DND-41 (cell line): Measurements from ENCODE around the gene COL4A2.

Source experiments
- ATAC-seq: fragments of 200-7000 bp; cut with Tn5 transposase; 3 replicates; pipeline ENCODE4 v1.9.1; 2021; ENCODE audit warnings: low read depth; ENCODE audit not compliant: insufficient read depth
- DNase-seq: peaks from one replicate; pipeline ENCODE4 v3.0.0-alpha.2; 2020
- H2AFZ ChIP-seq: 2 replicates; pipeline ENCODE4 v1.6.0; 2012; ENCODE audit warnings: low read depth, low read length
- H3K27ac ChIP-seq: 2 replicates; pipeline ENCODE4 v1.5.1; 2012; ENCODE audit warnings: low read length, inconsistent platforms
- H3K27me3 ChIP-seq: fragments of 200-600 bp; sonication (generic); 2 replicates; pipeline ENCODE4 v1.6.0; 2012; ENCODE audit warnings: low read length, mild to moderate bottlenecking, inconsistent platforms; ENCODE audit not compliant: insufficient read depth, poor library complexity
- H3K36me3 ChIP-seq: 2 replicates; pipeline ENCODE4 v1.5.1; 2012; ENCODE audit warnings: low read length, inconsistent platforms; ENCODE audit not compliant: insufficient read depth
- H3K4me1 ChIP-seq: 2 replicates; pipeline ENCODE4 v1.5.1; 2012; ENCODE audit warnings: mild to moderate bottlenecking, low read length; ENCODE audit not compliant: insufficient read depth
- H3K4me2 ChIP-seq: 2 replicates; pipeline ENCODE4 v1.6.0; 2012; ENCODE audit warnings: mild to moderate bottlenecking, moderate library complexity, low read length, inconsistent platforms; ENCODE audit not compliant: insufficient read depth
- H3K4me3 ChIP-seq, 2 experiments: fragments of 200-600 bp in 1 of 2; shearing (Covaris generic) in 1 of 2; 2 replicates each; pipeline ENCODE4 v1.5.1; 2012 to 2016; ENCODE audit warnings: inconsistent platforms in 2 of 2, low read length in 2 of 2, mild to moderate bottlenecking in 2 of 2, low read depth in 1 of 2, moderate library complexity in 1 of 2
- H3K79me2 ChIP-seq: 2 replicates; pipeline ENCODE4 v1.6.0; 2012; ENCODE audit warnings: low read length, inconsistent platforms; ENCODE audit not compliant: insufficient read depth
- H3K9ac ChIP-seq: 2 replicates; pipeline ENCODE4 v1.6.0; 2012; ENCODE audit warnings: low read depth, mild to moderate bottlenecking, inconsistent platforms, low read length, moderate library complexity
- H3K9me3 ChIP-seq: 2 replicates; pipeline ENCODE4 v1.5.1; 2012; ENCODE audit warnings: low read length, moderate library complexity, mild to moderate bottlenecking, inconsistent platforms; ENCODE audit not compliant: insufficient read depth, severe bottlenecking
- H4K20me1 ChIP-seq: 2 replicates; pipeline ENCODE4 v1.6.0; 2012; ENCODE audit warnings: low read length; ENCODE audit not compliant: insufficient read depth
- EZH2 ChIP-seq: IDR thresholded peaks from 3 replicates; pipeline ENCODE4 v1.6.1; 2012; ENCODE audit warnings: borderline replicate concordance, low read depth, mild to moderate bottlenecking, moderate library complexity, low read length, inconsistent platforms; ENCODE audit not compliant: severe bottlenecking
- TF ChIP-seq, protein P1 (sequence below): IDR thresholded peaks from 2 replicates; pipeline ENCODE4 v1.5.1; 2012; ENCODE audit warnings: borderline replicate concordance, low read length, moderate library complexity, mild to moderate bottlenecking; ENCODE audit not compliant: poor library complexity, severe bottlenecking; ENCODE audit errors: extremely low read depth

COL4A2 gene

DNA sequence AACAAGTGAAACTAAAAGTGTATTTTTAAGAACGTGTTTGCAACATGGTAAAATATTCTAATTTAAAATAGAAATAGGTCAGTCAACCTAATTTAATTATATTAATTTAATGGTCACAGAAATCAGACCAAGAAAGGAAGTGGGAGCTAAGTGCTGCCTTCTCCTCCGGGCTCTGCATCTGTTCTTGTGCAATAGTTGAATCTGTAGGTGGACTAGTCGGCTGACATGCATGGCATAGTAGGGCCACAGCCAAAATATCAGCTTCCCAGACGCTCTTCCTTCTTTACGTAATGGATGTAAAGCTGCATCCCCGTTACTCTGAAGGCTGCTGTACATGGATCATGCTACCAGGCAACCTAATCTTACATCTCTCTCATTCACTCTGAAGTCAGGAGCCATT is 47.4 kb upstream of the COL4A2 start:
- Histone ChIP-seq H3K4me1 (no peaks in the 10 kb centered on the region), H3K9ac (no peak overlapping the region), H4K20me1 (peaks cover 5% of the 10 kb centered on the region; the same call in 1 of the 2 replicates), H3K27me3 (peaks cover 24% of the 10 kb centered on the region), H3K27ac (no peak overlapping the region), H3K4me3 (no peak overlapping the region), H3K4me2 (no peak overlapping the region), H2AFZ (no peak overlapping the region), H3K9me3 (no peaks in the 10 kb centered on the region), H3K79me2 (no peaks in the 10 kb centered on the region), H3K36me3 (no peaks in the 10 kb centered on the region)
- ATAC-seq (no peak), DNase-seq (no peak)
- TF ChIP-seq, protein P1, sequence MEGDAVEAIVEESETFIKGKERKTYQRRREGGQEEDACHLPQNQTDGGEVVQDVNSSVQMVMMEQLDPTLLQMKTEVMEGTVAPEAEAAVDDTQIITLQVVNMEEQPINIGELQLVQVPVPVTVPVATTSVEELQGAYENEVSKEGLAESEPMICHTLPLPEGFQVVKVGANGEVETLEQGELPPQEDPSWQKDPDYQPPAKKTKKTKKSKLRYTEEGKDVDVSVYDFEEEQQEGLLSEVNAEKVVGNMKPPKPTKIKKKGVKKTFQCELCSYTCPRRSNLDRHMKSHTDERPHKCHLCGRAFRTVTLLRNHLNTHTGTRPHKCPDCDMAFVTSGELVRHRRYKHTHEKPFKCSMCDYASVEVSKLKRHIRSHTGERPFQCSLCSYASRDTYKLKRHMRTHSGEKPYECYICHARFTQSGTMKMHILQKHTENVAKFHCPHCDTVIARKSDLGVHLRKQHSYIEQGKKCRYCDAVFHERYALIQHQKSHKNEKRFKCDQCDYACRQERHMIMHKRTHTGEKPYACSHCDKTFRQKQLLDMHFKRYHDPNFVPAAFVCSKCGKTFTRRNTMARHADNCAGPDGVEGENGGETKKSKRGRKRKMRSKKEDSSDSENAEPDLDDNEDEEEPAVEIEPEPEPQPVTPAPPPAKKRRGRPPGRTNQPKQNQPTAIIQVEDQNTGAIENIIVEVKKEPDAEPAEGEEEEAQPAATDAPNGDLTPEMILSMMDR = no peak
- no peak for TF ChIP-seq EZH2

DNA sequence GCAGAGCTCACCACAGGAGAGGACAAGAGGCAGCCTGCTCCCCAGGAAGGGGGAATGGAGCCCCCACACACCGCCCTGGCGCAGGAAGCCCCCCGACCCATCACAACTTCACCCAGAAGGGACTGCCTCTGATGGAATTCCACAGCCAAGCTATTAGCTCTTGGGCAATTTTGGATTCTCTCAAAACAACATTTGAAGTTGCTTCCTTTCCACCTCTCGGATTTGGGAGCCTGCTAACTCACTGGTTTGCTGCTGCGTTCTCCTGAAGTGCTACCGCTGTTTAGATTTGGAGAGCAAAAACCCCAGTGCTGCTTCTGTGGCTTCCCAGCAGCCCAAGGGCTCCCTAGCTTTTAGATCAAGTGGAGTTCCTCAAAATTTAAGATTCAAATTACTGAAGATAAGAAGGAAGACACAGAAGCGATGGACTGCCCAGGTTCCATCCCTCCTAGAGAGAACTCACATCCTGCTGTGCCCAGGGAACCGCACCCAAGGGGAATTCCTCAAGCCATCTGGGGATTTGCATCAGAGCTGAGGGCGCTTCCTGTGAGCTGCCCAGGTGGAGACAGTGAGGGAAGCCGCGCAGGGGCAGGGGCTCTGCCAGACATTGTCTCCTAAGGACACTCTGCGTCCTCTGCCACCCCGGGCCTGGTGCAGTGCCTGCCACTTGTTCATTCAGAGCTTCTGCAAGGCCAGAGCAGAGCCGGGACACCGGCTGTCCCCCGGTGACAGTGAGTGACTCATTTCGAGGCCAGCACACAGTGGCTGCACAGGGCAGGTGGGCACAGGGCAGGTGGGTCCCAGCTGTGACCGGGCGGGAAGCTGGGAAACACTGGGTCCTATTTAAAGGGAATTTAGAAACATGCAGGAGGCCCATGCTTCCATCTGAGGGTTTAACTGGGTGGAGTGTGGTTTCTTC is 45.7 kb upstream of the COL4A2 start:
- Histone ChIP-seq H3K79me2 (no peaks in the 10 kb centered on the region), H3K4me1 (no peaks in the 10 kb centered on the region), H3K27ac (no peak overlapping the region)

DNA sequence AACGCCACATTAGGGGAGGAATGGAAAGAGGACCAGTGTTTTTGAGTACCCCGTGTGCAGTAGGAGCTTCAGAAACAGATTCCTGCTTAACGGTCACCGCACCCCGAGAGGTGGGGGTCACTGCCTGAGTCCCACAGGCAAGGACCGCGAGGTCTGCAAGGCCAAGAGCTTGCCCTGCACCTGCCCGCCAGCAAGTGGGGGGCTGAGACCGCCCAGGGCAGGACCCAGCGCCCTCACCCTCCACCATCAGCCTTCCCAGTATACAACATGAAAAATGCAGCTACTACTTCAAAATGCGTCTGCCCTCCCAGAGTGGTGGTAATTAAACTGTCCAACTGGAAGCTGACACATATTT is 45.0 kb upstream of the COL4A2 start:
- no peak for TF ChIP-seq EZH2
- TF ChIP-seq, protein P1 = no peak
- H3K79me2 ChIP-seq = no peaks in the 10 kb centered on the region
- no peaks in the 10 kb centered on the region for H3K4me1 ChIP-seq
- peaks cover 32% of the 10 kb centered on the region for H3K27me3 ChIP-seq
- no peak overlapping the region for H3K4me2 ChIP-seq
- ATAC-seq = no peak
- no peak overlapping the region for H3K27ac ChIP-seq
- no peak overlapping the region for H3K9ac ChIP-seq
- no peaks in the 10 kb centered on the region for H3K36me3 ChIP-seq
- peaks cover 6% of the 10 kb centered on the region for H4K20me1 ChIP-seq
- H3K4me3 ChIP-seq = no peak overlapping the region
- no peak for DNase-seq
- H2AFZ ChIP-seq = no peak overlapping the region
- H3K9me3 ChIP-seq = no peaks in the 10 kb centered on the region

More for the DNA sequence above, 45.7 kb upstream of the COL4A2 start:
- TF ChIP-seq, protein P1 = no peak
- no peak for TF ChIP-seq EZH2
- Histone ChIP-seq H4K20me1 (peaks cover 6% of the 10 kb centered on the region), H3K9ac (no peak overlapping the region), H3K4me2 (no peak overlapping the region), H2AFZ (no peak overlapping the region), H3K36me3 (no peaks in the 10 kb centered on the region), H3K9me3 (no peaks in the 10 kb centered on the region), H3K4me3 (no peak overlapping the region), H3K27me3 (peaks cover 30% of the 10 kb centered on the region)
- ATAC-seq (no peak), DNase-seq (no peak)
